ENCODE results near the gene HMX1. TPM values are rescaled to one million over a fixed set of nuclear protein-coding genes. Genes with fewer than 3 reads are reported as not detected.

HMX1 gene
- total RNA-seq, 2 experiments from 2014 or later: not detected

DNA sequence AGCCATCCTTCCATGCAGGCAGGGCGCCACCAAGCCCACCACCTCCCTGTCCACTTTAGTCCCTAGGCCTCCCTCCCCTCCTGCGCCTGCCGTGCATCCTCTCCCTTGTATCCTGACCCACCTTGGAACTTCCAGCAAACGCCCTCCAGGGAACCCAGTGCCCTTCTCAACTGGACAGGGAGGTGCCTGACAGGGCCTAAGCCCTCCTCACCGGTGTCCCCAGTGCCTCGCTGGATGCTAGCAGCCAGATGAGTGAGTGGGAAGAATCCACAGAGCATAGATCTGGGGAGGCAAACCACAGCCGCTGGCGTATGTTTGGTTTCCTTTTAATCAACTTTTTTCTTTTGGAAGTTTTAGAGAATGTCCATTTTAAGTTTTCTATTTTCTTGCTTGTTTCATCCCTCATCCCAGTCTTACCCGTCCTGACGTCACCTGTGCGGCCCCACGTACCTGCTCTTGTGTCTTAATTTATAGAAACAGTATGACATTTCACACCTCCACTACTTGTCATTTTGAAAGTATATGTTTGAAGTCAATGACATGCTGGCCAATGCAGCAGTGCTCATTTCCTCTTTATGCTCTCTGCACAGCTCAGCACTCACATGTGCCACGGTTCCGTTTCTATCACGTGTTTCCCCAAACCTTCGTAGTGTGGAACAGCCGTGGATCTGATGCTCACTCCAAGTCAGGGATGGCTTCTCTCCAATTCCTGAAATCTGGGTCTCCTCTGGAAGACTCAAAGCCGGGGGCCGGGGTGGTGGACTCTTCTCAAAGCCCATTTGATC, 3.4 kb upstream of the HMX1 start:
- Mint-ChIP-seq H3K36me3 (ENCODE audit: low read depth) (no peaks in the 10 kb centered on the region), H3K27ac (no peak overlapping the region), H3K9me3 (no peaks in the 10 kb centered on the region), H3K4me3 (no peak overlapping the region), H3K27me3 (peaks cover 64% of the 10 kb centered on the region), H3K4me1 (ENCODE audit: low read depth) (no peaks in the 10 kb centered on the region)
- ChIA-PET POLR2A (no interaction called here), CTCF (no interaction called here)
- Histone ChIP-seq H3K4me1 (ENCODE audit: insufficient read depth, low read length) (no peaks in the 10 kb centered on the region), H3K4me3 (ENCODE audit: low read length) (no peak overlapping the region), H3K27me3 (ENCODE audit: control insufficient read depth in 1 of 2, insufficient read depth in 2 of 2, low read length in 2 of 2) (peaks cover 55 to 59% of the 10 kb centered on the region in 2 experiments), H3K27ac (ENCODE audit: low read depth in 1 of 2, low read length in 2 of 2) (no peak overlapping the region), H3K36me3 (ENCODE audit: insufficient read depth, low read length) (no peaks in the 10 kb centered on the region), H3K9me3 (ENCODE audit: control insufficient read depth in 1 of 2, insufficient read depth in 1 of 2, low read length in 2 of 2) (peaks cover 0 to 50% of the 10 kb centered on the region in 2 experiments)
- ATAC-seq (ENCODE audit: poor library complexity) (no peak), DNase-seq (no peak)
- TF ChIP-seq, protein P1, sequence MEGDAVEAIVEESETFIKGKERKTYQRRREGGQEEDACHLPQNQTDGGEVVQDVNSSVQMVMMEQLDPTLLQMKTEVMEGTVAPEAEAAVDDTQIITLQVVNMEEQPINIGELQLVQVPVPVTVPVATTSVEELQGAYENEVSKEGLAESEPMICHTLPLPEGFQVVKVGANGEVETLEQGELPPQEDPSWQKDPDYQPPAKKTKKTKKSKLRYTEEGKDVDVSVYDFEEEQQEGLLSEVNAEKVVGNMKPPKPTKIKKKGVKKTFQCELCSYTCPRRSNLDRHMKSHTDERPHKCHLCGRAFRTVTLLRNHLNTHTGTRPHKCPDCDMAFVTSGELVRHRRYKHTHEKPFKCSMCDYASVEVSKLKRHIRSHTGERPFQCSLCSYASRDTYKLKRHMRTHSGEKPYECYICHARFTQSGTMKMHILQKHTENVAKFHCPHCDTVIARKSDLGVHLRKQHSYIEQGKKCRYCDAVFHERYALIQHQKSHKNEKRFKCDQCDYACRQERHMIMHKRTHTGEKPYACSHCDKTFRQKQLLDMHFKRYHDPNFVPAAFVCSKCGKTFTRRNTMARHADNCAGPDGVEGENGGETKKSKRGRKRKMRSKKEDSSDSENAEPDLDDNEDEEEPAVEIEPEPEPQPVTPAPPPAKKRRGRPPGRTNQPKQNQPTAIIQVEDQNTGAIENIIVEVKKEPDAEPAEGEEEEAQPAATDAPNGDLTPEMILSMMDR (IDR thresholded peaks at IDR 0.05): no peak
- intact Hi-C loops (cut with DNase I, micrococcal nuclease): no loop called here

DNA sequence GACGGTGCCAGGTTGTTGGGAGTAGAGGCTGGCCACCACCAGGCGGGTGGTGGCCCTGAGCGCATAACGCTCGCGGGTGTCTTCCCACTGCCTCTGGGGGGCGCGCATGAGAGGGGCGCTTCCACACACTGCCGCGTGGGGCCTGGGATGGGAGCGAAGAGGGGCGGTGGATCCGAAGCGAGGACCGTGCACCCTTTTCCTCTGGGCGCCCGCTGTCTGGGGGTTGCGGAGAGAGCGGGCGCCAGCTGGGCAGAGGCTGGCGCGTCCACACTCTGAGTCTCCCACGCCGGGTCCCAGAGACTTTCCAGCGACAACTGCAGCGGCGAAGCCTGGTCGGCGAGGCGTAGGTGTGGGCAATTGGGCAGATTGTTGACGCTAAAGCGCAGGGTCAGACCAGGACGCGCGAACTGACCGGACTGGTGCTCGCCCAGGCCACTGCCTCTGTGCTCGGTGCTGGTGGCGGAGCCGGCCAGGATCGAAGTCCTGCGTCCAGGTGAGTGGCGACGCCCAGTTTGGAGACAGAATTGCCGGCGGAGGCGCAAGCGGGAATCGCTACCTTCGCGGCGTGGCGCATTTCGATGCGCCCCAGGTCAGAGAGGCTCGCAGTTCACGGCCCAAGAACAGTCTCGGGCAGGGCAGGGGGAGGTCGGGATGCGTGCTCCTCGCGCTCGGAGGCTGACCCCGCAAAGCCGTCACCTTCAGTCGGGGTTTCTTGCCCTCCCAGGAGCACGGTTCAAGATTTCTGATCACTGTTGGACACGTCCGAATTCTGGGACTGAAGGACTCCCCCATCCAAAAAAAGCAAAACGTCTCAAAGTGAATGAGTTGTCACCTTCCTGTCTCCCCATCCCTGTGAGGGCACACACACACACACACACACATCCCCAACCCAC, 2.6 kb upstream of the HMX1 start:
- Mint-ChIP-seq H3K27me3 (peaks cover 66% of the 10 kb centered on the region), H3K4me3 (no peak overlapping the region), H3K4me1 (ENCODE audit: low read depth) (no peaks in the 10 kb centered on the region), H3K9me3 (no peaks in the 10 kb centered on the region), H3K36me3 (ENCODE audit: low read depth) (no peaks in the 10 kb centered on the region), H3K27ac (no peak overlapping the region)
- H3K9me3 ChIP-seq (ENCODE audit: control insufficient read depth in 1 of 2, insufficient read depth in 1 of 2, low read length in 2 of 2): peaks cover 0 to 55% of the 10 kb centered on the region in 2 experiments
- peaks cover 60 to 67% of the 10 kb centered on the region in 2 experiments for H3K27me3 ChIP-seq (ENCODE audit: control insufficient read depth in 1 of 2, insufficient read depth in 2 of 2, low read length in 2 of 2)
- no peak overlapping the region for H3K4me3 ChIP-seq (ENCODE audit: low read length)
- H3K27ac ChIP-seq (ENCODE audit: low read depth in 1 of 2, low read length in 2 of 2): no peak overlapping the region
- intact Hi-C loops (cut with DNase I, micrococcal nuclease): no loop called here
- TF ChIP-seq, protein P1 (IDR thresholded peaks at IDR 0.05): no peak
- CTCF ChIA-PET: no interaction called here
- DNase-seq (no peak), ATAC-seq (ENCODE audit: poor library complexity) (no peak)
- H3K36me3 ChIP-seq (ENCODE audit: insufficient read depth, low read length): no peaks in the 10 kb centered on the region
- POLR2A ChIA-PET: no interaction called here
- no peaks in the 10 kb centered on the region for H3K4me1 ChIP-seq (ENCODE audit: insufficient read depth, low read length)

DNA sequence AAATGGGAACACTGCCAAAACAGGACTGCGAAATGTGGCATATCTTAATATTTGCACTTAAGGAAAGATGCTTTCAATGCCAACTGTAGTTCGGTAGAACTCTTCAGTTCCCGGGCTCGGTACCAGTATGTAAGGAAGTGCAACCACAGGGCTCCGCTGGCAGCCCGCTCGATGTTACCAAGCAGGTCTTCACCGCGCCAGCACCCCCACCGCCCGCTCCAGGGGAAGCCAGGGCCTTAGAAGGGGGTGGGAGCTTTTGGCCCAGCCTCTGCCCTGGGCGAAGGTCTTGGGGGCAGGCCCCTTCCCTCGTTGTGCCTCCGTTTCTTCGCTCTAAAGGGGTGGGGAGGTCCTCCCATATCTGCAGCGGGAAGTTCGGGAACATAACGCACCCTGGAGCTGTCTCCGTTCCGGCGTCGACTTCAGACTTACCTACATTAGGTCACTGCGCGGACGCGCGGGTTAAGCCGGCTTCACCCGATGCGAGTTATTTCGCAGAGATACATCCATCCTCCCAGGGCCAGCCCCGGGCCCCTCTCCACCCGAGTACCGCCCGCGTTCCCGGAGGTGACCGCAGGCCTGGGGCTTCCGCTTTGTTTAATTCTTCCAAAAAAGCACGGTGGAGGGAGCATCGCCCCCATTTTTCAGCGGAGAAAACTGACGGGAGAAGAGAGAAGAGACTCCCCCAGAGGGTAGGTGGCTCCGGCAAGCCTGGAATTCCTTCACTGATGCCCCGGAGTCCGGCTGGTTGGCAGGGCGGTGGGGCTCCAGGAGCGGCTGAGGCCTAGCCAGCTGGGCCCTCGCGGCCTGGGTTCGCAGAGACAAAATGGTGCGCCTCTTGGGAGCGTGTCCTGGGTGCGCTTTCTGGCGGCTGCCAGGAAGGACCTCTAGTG, 1.0 kb upstream of the HMX1 start:
- ChIA-PET POLR2A (no interaction called here), CTCF (no interaction called here)
- intact Hi-C loops (cut with DNase I, micrococcal nuclease): no loop called here
- DNase-seq (no peak), ATAC-seq (ENCODE audit: poor library complexity) (no peak)
- Histone ChIP-seq H3K27ac (ENCODE audit: low read depth in 1 of 2, low read length in 2 of 2) (no peak overlapping the region), H3K36me3 (ENCODE audit: insufficient read depth, low read length) (no peaks in the 10 kb centered on the region), H3K9me3 (ENCODE audit: control insufficient read depth in 1 of 2, insufficient read depth in 1 of 2, low read length in 2 of 2) (peaks cover 0 to 59% of the 10 kb centered on the region in 2 experiments), H3K4me1 (ENCODE audit: insufficient read depth, low read length) (no peaks in the 10 kb centered on the region), H3K4me3 (ENCODE audit: low read length) (no peak overlapping the region), H3K27me3 (ENCODE audit: control insufficient read depth in 1 of 2, insufficient read depth in 2 of 2, low read length in 2 of 2) (peaks cover 54 to 78% of the 10 kb centered on the region in 2 experiments)
- Mint-ChIP-seq H3K4me1 (ENCODE audit: low read depth) (no peaks in the 10 kb centered on the region), H3K4me3 (no peak overlapping the region), H3K27ac (no peak overlapping the region), H3K9me3 (no peaks in the 10 kb centered on the region), H3K36me3 (ENCODE audit: low read depth) (no peaks in the 10 kb centered on the region), H3K27me3 (peaks cover 64% of the 10 kb centered on the region)
- TF ChIP-seq, protein P1 (IDR thresholded peaks at IDR 0.05): no peak
